22Rv1 (cell line): ENCODE measurements around the gene TRIM31.

Experiments used
- CTCF ChIP-seq: fragments of 450-650 bp; IDR thresholded peaks from 2 replicates; pipeline ENCODE4 v1.5.1; 2017; ENCODE audit warnings: mild to moderate bottlenecking
- ZFX ChIP-seq: fragments of 450-650 bp; IDR thresholded peaks from 2 replicates; pipeline ENCODE4 v1.6.1; 2017; ENCODE audit warnings: antibody characterized with exemption, borderline replicate concordance

GRCh38 chr6:30071081-30071818, 41.6 kb downstream of the TRIM31 start:
- TF ChIP-seq CTCF, result no peak
- no peak for TF ChIP-seq ZFX
